HCT116 (cell line): Measurements from ENCODE around the gene SLC41A3.

ENCODE experiments used
- POLR2A ChIP-seq: IDR thresholded peaks from 2 replicates; pipeline ENCODE4 v1.7.0; 2011; ENCODE audit warnings: borderline replicate concordance; ENCODE audit not compliant: insufficient read depth, insufficient read length; ENCODE audit errors: extremely low read depth
- TF ChIP-seq, protein P1 (sequence below), 3 experiments: fragments of 200-600 bp in 1 of 3; sonication (generic) in 1 of 3; IDR thresholded peaks in 2 of 3; conservative IDR thresholded peaks in 1 of 3; 2 replicates each; pipeline ENCODE4 v1.5.1; 2012 to 2017; ENCODE audit warnings: low read depth in 2 of 3, low read length in 2 of 3, antibody characterized with exemption in 1 of 3, borderline replicate concordance in 1 of 3, control low read depth in 1 of 3, mild to moderate bottlenecking in 1 of 3, mixed read lengths in 1 of 3, mixed run types in 1 of 3, moderate library complexity in 1 of 3; ENCODE audit not compliant: insufficient read depth in 1 of 3
- TF ChIP-seq, protein P2 (sequence below): IDR thresholded peaks from 2 replicates; pipeline ENCODE4 v1.6.1; 2012

GRCh38 chr3:126116526-126116925 is 32.6 kb upstream of the SLC41A3 start:
- TF ChIP-seq, protein P1, sequence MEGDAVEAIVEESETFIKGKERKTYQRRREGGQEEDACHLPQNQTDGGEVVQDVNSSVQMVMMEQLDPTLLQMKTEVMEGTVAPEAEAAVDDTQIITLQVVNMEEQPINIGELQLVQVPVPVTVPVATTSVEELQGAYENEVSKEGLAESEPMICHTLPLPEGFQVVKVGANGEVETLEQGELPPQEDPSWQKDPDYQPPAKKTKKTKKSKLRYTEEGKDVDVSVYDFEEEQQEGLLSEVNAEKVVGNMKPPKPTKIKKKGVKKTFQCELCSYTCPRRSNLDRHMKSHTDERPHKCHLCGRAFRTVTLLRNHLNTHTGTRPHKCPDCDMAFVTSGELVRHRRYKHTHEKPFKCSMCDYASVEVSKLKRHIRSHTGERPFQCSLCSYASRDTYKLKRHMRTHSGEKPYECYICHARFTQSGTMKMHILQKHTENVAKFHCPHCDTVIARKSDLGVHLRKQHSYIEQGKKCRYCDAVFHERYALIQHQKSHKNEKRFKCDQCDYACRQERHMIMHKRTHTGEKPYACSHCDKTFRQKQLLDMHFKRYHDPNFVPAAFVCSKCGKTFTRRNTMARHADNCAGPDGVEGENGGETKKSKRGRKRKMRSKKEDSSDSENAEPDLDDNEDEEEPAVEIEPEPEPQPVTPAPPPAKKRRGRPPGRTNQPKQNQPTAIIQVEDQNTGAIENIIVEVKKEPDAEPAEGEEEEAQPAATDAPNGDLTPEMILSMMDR (IDR thresholded peaks at IDR 0.05 in 2 of 3, conservative IDR thresholded peaks at IDR 0.05 in 1 of 3; ENCODE audit: borderline replicate concordance in 1 of 3, insufficient read depth in 1 of 3, low read depth in 2 of 3, low read length in 2 of 3), result no peak
- TF ChIP-seq, protein P2, sequence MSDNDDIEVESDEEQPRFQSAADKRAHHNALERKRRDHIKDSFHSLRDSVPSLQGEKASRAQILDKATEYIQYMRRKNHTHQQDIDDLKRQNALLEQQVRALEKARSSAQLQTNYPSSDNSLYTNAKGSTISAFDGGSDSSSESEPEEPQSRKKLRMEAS, result no peak
- no peak for TF ChIP-seq POLR2A
